HEK293 (cell line): ENCODE data around the gene CNOT6L.
A peak's percentile ranks its signal among the peaks of the same experiment; 100 is the strongest.

ENCODE experiments used
- MEIS1 ChIP-seq: sonication (generic); formaldehyde crosslinking; IDR thresholded peaks from 2 replicates; pipeline ENCODE4 v1.8.1; 2022; ENCODE audit warnings: missing genetic modification reagents, mild to moderate bottlenecking, borderline replicate concordance
- SCRT2 ChIP-seq: fragments of 450-650 bp; formaldehyde crosslinking; IDR thresholded peaks from 2 replicates; pipeline ENCODE4 v1.5.1; 2016; ENCODE audit warnings: missing biosample characterization, missing genetic modification characterization
- SETDB1 ChIP-seq: IDR thresholded peaks from one replicate; pipeline ENCODE4 v1.6.1; 2017; ENCODE audit warnings: mild to moderate bottlenecking, low read length, moderate library complexity, mixed read lengths; ENCODE audit not compliant: insufficient read length
- SP2 ChIP-seq: fragments of 450-650 bp; formaldehyde crosslinking; IDR thresholded peaks from 2 replicates; pipeline ENCODE4 v1.5.1; 2016; ENCODE audit warnings: missing biosample characterization, missing genetic modification characterization
- SP3 ChIP-seq: fragments of 450-650 bp; formaldehyde crosslinking; IDR thresholded peaks from 2 replicates; pipeline ENCODE4 v1.5.1; 2016; ENCODE audit warnings: missing biosample characterization, missing genetic modification characterization
- WT1 ChIP-seq: fragments of 450-650 bp; formaldehyde crosslinking; IDR thresholded peaks from 2 replicates; pipeline ENCODE4 v1.5.1; 2016; ENCODE audit warnings: missing biosample characterization, missing genetic modification characterization
- ZBTB48 ChIP-seq: fragments of 450-650 bp; formaldehyde crosslinking; IDR thresholded peaks from 2 replicates; pipeline ENCODE4 v1.5.1; 2016; ENCODE audit warnings: missing biosample characterization, missing genetic modification characterization
- ZBTB7A ChIP-seq: fragments of 450-650 bp; formaldehyde crosslinking; IDR thresholded peaks from 2 replicates; pipeline ENCODE4 v1.5.1; 2016; ENCODE audit warnings: low read depth, missing biosample characterization, missing genetic modification characterization
- ZEB2 ChIP-seq: fragments of 450-650 bp; formaldehyde crosslinking; IDR thresholded peaks from 2 replicates; pipeline ENCODE4 v1.5.1; 2016; ENCODE audit warnings: missing biosample characterization, missing genetic modification characterization
- ZNF175 ChIP-seq: fragments of 450-650 bp; formaldehyde crosslinking; IDR thresholded peaks from 2 replicates; pipeline ENCODE4 v1.5.1; 2016; ENCODE audit warnings: missing biosample characterization, missing genetic modification characterization
- ZNF2 ChIP-seq: fragments of 450-650 bp; formaldehyde crosslinking; IDR thresholded peaks from 2 replicates; pipeline ENCODE4 v1.5.1; 2016; ENCODE audit warnings: missing biosample characterization, missing genetic modification characterization
- ZNF202 ChIP-seq: fragments of 450-650 bp; formaldehyde crosslinking; IDR thresholded peaks from 2 replicates; pipeline ENCODE4 v1.5.1; 2016; ENCODE audit warnings: missing biosample characterization, missing genetic modification characterization, borderline replicate concordance
- ZNF350 ChIP-seq: fragments of 450-650 bp; formaldehyde crosslinking; IDR thresholded peaks from 2 replicates; pipeline ENCODE4 v1.5.0; 2017; ENCODE audit warnings: missing biosample characterization, mild to moderate bottlenecking, missing genetic modification characterization
- ZNF394 ChIP-seq: fragments of 450-650 bp; formaldehyde crosslinking; IDR thresholded peaks from 2 replicates; pipeline ENCODE4 v1.5.1; 2016; ENCODE audit warnings: missing biosample characterization, missing genetic modification characterization, mild to moderate bottlenecking, moderate library complexity, borderline replicate concordance
- ZNF521 ChIP-seq: fragments of 450-650 bp; formaldehyde crosslinking; IDR thresholded peaks from 2 replicates; pipeline ENCODE4 v1.5.1; 2017; ENCODE audit warnings: missing biosample characterization, mild to moderate bottlenecking, missing genetic modification characterization
- TF ChIP-seq, protein P1 (sequence below): fragments of 450-650 bp; formaldehyde crosslinking; IDR thresholded peaks from 2 replicates; pipeline ENCODE4 v1.5.1; 2016; ENCODE audit warnings: missing biosample characterization, missing genetic modification characterization, low read depth
- TF ChIP-seq, protein P2 (sequence below): fragments of 450-650 bp; formaldehyde crosslinking; IDR thresholded peaks from 2 replicates; pipeline ENCODE4 v1.5.1; 2016; ENCODE audit warnings: missing biosample characterization, missing genetic modification characterization
- TF ChIP-seq, protein P3 (sequence below): fragments of 450-650 bp; formaldehyde crosslinking; IDR thresholded peaks from 2 replicates; pipeline ENCODE4 v1.5.1; 2016; ENCODE audit warnings: missing biosample characterization, missing genetic modification characterization
- TF ChIP-seq, protein P4 (sequence below): fragments of 450-650 bp; formaldehyde crosslinking; IDR thresholded peaks from 2 replicates; pipeline ENCODE4 v1.5.1; 2016; ENCODE audit warnings: missing biosample characterization, missing genetic modification characterization
- TF ChIP-seq, protein P5 (sequence below): fragments of 450-650 bp; formaldehyde crosslinking; IDR thresholded peaks from 2 replicates; pipeline ENCODE4 v1.5.1; 2016; ENCODE audit warnings: missing biosample characterization, missing genetic modification characterization
- TF ChIP-seq, protein P6 (sequence below): fragments of 450-650 bp; formaldehyde crosslinking; IDR thresholded peaks from 2 replicates; pipeline ENCODE4 v1.5.1; 2016; ENCODE audit warnings: missing biosample characterization, missing genetic modification characterization
- TF ChIP-seq, protein P7 (sequence below): fragments of 450-650 bp; formaldehyde crosslinking; IDR thresholded peaks from 2 replicates; pipeline ENCODE4 v1.5.1; 2016; ENCODE audit warnings: missing biosample characterization, missing genetic modification characterization
- TF ChIP-seq, protein P8 (sequence below): fragments of 450-650 bp; formaldehyde crosslinking; IDR thresholded peaks from 2 replicates; pipeline ENCODE4 v1.5.1; 2016; ENCODE audit warnings: missing biosample characterization, missing genetic modification characterization

The CNOT6L gene

DNA sequence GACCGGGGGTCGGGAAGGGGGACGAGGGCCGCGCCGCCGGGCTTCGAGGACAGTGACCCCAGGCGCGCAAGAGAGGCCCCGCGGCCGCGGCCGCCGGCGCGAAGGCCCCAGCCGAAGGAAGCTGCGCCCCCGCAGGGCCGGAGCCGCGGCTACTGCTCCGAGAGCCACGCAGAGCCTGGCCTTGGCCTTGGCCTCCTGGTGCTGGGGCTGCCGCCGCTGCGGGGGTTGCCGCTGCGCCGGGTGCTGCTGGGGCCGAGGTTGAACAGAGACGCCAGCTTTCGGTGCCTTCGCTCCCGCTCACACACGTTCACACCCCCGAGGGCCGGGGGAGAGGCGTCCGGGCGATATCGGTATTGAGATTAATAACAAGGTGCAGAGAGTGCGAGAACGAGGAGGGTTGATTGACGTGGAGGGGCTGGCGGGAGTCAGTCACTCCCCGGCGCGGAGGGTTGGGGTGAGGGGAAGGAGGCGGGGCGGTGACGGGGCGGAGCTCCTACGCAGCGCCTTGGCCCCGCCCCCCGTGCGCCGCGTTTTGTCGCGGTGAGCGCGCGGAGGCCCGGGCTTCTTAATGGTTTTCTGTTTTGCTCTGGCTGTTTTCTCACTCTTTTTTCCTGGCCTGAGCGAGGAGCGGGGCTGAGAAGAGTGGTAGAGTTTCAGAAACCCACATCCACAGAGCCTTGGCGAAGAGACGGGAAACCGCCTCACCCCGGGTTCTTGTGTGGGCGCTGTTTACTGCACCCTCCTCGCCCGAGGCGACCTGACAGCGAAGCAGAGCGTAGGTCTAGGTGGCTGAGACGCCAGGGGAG, 878 bp upstream of the CNOT6L start (continued):
- TF ChIP-seq ZNF202 (tag by site-specific recombination) (no peak), SETDB1 (no peak), MEIS1 (CRISPR knock-in tag) (no peak), ZBTB48 (tag by site-specific recombination) (no peak), SCRT2 (tag by site-specific recombination) (no peak), ZNF2 (tag by site-specific recombination) (peak; percentile 49; the same call in 1 of the 2 replicates), ZNF175 (tag by site-specific recombination) (no peak), WT1 (tag by site-specific recombination) (peak; percentile 89), ZEB2 (peak; percentile 92), ZNF521 (no peak), ZNF394 (tag by site-specific recombination) (no peak), ZBTB7A (0 out of 2 replicates have a peak, but pooled peaks have one; percentile 30), ZNF350 (tag by site-specific recombination) (no peak), SP2 (tag by site-specific recombination) (peak; percentile 88), SP3 (peak; percentile 83)
- TF ChIP-seq, protein P1, sequence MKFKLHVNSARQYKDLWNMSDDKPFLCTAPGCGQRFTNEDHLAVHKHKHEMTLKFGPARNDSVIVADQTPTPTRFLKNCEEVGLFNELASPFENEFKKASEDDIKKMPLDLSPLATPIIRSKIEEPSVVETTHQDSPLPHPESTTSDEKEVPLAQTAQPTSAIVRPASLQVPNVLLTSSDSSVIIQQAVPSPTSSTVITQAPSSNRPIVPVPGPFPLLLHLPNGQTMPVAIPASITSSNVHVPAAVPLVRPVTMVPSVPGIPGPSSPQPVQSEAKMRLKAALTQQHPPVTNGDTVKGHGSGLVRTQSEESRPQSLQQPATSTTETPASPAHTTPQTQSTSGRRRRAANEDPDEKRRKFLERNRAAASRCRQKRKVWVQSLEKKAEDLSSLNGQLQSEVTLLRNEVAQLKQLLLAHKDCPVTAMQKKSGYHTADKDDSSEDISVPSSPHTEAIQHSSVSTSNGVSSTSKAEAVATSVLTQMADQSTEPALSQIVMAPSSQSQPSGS, result no peak
- TF ChIP-seq, protein P2, sequence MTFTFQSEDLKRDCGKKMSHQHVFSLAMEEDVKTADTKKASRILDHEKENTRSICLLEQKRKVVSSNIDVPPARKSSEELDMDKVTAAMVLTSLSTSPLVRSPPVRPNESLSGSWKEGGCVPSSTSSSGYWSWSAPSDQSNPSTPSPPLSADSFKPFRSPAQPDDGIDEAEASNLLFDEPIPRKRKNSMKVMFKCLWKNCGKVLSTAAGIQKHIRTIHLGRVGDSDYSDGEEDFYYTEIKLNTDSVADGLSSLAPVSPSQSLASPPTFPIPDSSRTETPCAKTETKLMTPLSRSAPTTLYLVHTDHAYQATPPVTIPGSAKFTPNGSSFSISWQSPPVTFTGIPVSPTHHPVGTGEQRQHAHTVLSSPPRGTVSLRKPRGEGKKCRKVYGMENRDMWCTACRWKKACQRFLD (tag by site-specific recombination), result no peak
- TF ChIP-seq, protein P3, sequence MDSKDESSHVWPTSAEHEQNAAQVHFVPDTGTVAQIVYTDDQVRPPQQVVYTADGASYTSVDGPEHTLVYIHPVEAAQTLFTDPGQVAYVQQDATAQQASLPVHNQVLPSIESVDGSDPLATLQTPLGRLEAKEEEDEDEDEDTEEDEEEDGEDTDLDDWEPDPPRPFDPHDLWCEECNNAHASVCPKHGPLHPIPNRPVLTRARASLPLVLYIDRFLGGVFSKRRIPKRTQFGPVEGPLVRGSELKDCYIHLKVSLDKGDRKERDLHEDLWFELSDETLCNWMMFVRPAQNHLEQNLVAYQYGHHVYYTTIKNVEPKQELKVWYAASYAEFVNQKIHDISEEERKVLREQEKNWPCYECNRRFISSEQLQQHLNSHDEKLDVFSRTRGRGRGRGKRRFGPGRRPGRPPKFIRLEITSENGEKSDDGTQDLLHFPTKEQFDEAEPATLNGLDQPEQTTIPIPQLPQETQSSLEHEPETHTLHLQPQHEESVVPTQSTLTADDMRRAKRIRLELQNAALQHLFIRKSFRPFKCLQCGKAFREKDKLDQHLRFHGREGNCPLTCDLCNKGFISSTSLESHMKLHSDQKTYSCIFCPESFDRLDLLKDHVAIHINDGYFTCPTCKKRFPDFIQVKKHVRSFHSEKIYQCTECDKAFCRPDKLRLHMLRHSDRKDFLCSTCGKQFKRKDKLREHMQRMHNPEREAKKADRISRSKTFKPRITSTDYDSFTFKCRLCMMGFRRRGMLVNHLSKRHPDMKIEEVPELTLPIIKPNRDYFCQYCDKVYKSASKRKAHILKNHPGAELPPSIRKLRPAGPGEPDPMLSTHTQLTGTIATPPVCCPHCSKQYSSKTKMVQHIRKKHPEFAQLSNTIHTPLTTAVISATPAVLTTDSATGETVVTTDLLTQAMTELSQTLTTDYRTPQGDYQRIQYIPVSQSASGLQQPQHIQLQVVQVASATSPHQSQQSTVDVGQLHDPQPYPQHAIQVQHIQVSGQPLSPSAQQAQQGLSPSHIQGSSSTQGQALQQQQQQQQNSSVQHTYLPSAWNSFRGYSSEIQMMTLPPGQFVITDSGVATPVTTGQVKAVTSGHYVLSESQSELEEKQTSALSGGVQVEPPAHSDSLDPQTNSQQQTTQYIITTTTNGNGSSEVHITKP (tag by site-specific recombination), result no peak
- TF ChIP-seq, protein P4, sequence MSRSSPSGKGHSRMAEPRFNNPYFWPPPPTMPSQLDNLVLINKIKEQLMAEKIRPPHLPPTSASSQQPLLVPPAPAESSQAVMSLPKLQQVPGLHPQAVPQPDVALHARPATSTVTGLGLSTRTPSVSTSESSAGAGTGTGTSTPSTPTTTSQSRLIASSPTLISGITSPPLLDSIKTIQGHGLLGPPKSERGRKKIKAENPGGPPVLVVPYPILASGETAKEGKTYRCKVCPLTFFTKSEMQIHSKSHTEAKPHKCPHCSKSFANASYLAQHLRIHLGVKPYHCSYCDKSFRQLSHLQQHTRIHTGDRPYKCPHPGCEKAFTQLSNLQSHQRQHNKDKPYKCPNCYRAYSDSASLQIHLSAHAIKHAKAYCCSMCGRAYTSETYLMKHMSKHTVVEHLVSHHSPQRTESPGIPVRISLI (tag by site-specific recombination), result no peak
- TF ChIP-seq, protein P5, sequence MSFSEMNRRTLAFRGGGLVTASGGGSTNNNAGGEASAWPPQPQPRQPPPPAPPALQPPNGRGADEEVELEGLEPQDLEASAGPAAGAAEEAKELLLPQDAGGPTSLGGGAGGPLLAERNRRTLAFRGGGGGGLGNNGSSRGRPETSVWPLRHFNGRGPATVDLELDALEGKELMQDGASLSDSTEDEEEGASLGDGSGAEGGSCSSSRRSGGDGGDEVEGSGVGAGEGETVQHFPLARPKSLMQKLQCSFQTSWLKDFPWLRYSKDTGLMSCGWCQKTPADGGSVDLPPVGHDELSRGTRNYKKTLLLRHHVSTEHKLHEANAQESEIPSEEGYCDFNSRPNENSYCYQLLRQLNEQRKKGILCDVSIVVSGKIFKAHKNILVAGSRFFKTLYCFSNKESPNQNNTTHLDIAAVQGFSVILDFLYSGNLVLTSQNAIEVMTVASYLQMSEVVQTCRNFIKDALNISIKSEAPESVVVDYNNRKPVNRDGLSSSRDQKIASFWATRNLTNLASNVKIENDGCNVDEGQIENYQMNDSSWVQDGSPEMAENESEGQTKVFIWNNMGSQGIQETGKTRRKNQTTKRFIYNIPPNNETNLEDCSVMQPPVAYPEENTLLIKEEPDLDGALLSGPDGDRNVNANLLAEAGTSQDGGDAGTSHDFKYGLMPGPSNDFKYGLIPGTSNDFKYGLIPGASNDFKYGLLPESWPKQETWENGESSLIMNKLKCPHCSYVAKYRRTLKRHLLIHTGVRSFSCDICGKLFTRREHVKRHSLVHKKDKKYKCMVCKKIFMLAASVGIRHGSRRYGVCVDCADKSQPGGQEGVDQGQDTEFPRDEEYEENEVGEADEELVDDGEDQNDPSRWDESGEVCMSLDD (tag by site-specific recombination), result peak; percentile 83
- TF ChIP-seq, protein P6, sequence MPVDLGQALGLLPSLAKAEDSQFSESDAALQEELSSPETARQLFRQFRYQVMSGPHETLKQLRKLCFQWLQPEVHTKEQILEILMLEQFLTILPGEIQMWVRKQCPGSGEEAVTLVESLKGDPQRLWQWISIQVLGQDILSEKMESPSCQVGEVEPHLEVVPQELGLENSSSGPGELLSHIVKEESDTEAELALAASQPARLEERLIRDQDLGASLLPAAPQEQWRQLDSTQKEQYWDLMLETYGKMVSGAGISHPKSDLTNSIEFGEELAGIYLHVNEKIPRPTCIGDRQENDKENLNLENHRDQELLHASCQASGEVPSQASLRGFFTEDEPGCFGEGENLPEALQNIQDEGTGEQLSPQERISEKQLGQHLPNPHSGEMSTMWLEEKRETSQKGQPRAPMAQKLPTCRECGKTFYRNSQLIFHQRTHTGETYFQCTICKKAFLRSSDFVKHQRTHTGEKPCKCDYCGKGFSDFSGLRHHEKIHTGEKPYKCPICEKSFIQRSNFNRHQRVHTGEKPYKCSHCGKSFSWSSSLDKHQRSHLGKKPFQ, result peak; percentile 89
- TF ChIP-seq, protein P7, sequence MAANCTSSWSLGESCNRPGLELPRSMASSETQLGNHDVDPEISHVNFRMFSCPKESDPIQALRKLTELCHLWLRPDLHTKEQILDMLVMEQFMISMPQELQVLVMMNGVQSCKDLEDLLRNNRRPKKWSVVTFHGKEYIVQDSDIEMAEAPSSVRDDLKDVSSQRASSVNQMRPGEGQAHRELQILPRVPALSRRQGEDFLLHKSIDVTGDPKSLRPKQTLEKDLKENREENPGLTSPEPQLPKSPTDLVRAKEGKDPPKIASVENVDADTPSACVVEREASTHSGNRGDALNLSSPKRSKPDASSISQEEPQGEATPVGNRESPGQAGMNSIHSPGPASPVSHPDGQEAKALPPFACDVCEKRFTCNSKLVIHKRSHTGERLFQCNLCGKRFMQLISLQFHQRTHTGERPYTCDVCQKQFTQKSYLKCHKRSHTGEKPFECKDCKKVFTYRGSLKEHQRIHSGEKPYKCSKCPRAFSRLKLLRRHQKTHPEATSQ (tag by site-specific recombination), result 0 out of 2 replicates have a peak, but pooled peaks have one; percentile 7
- TF ChIP-seq, protein P8, sequence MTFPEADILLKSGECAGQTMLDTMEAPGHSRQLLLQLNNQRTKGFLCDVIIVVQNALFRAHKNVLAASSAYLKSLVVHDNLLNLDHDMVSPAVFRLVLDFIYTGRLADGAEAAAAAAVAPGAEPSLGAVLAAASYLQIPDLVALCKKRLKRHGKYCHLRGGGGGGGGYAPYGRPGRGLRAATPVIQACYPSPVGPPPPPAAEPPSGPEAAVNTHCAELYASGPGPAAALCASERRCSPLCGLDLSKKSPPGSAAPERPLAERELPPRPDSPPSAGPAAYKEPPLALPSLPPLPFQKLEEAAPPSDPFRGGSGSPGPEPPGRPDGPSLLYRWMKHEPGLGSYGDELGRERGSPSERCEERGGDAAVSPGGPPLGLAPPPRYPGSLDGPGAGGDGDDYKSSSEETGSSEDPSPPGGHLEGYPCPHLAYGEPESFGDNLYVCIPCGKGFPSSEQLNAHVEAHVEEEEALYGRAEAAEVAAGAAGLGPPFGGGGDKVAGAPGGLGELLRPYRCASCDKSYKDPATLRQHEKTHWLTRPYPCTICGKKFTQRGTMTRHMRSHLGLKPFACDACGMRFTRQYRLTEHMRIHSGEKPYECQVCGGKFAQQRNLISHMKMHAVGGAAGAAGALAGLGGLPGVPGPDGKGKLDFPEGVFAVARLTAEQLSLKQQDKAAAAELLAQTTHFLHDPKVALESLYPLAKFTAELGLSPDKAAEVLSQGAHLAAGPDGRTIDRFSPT (tag by site-specific recombination), result no peak
